Uterus (tissue), 4 donors: Measurements from ENCODE around the gene TLX2. TPM values are rescaled to one million over a fixed set of nuclear protein-coding genes. Genes with fewer than 3 reads are reported as not detected.

Source experiments
- DNase-seq, 2 donors: peaks; one replicate each; pipeline ENCODE4 v3.0.0-alpha.2; 2019 to 2020
- H3K27ac ChIP-seq, 2 donors: fragments of 200-600 bp; sonication (generic); 1 replicate in 1 of 2; 2 replicates in 1 of 2; pipeline ENCODE4 v1.5.1; 2016 to 2018
- H3K27me3 ChIP-seq, 2 donors: fragments of 200-600 bp; sonication (generic); one replicate each; pipeline ENCODE4 v1.5.1; 2018 to 2019; ENCODE audit warnings: control low read depth in 1 of 2
- H3K36me3 ChIP-seq, 2 donors: fragments of 200-600 bp; sonication (generic); one replicate each; pipeline ENCODE4 v1.5.1; 2019; ENCODE audit warnings: control low read depth in 1 of 2
- H3K4me1 ChIP-seq, 2 donors: fragments of 200-600 bp; sonication (generic); one replicate each; pipeline ENCODE4 v1.5.1; 2018 to 2019; ENCODE audit warnings: control low read depth in 1 of 2
- H3K4me3 ChIP-seq, 2 donors: fragments of 200-600 bp; sonication (generic); 1 replicate in 1 of 2; 2 replicates in 1 of 2; pipeline ENCODE4 v1.5.1; 2018 to 2019; ENCODE audit warnings: mild to moderate bottlenecking in 1 of 2
- H3K9me3 ChIP-seq, 2 donors: fragments of 200-600 bp; sonication (generic); one replicate each; pipeline ENCODE4 v1.5.1; 2019; ENCODE audit warnings: control low read depth in 1 of 2
- POLR2A ChIP-seq, 2 donors: fragments of 450-650 bp; IDR thresholded peaks; one replicate each; pipeline ENCODE4 v1.6.1; 2016; ENCODE audit warnings: antibody characterized with exemption in 2 of 2, mild to moderate bottlenecking in 1 of 2, moderate library complexity in 1 of 2
- intact Hi-C: fragments of 100-400 bp; cut with DNase I; formaldehyde crosslinking; loops from one replicate; pipeline ENCODE4 v1.15.1; 2023; ENCODE audit warnings: low total_unique reads
- total RNA-seq, 4 donors: library from RNA; depleted of rRNA in 3 of 4; stranded (reverse); fragments of >200 nt in 3 of 4; gene quantifications; one replicate each; pipeline versions ENCODE4 v1.1.0 to v1.2.4, GENCODE V29; 2014 to 2023
- TF ChIP-seq, protein P1 (sequence below), 4 experiments: fragments of 200-600 bp in 2 of 4; fragments of 450-650 bp in 2 of 4; sonication (generic) in 2 of 4; IDR thresholded peaks; one replicate each; pipeline ENCODE4 v1.5.1; 2016 to 2019; ENCODE audit warnings: antibody characterized with exemption in 4 of 4, mild to moderate bottlenecking in 2 of 4, moderate library complexity in 1 of 4
- donor health status: DM: yes; HTN: yes; CAD: no.

TLX2 gene
- total RNA-seq, 4 donors from 2014 or later: 0.55 TPM; not detected in 3

DNA sequence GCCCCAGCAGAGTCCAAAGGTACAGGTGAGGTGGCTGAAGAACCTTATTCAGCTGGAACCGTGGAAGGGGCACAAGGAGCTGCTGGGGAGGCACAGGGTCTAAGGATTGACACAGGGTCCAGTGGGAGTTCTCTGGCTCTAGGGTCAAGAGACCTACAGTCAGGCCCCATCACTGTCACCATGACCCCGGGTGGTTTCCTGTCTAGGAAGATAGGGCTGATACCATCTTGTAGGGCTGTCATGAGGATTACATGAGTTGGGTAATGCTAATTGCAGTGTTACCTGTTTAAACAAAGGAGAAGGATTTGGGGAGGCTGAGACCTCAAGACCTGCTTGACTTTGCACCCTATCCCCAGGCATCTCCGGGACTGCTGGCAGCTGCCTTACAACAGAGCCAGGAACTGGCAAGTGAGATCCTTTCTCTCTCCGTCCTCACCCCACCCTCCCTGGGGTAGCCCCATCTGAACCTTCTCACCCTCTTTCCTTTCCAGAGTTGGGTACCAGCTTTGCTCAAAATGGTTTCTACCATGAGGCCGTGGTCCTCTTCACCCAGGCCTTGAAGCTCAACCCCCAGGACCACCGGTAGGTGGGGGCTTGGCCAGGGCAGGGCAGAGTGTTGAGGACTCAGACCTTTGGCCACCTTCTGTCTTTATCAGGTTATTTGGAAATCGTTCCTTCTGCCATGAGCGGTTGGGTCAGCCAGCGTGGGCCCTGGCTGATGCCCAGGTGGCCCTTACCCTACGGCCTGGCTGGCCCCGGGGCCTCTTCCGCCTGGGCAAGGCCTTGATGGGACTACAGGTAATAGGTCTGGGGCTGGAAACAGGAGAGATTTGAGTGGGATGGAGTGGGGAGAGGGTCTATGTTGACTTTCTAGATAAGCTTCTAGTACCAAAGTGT is 22.4 kb upstream of the TLX2 start:
- H3K36me3 ChIP-seq: no peaks in the 10 kb centered on the region
- intact Hi-C loops: no loop called here

DNA sequence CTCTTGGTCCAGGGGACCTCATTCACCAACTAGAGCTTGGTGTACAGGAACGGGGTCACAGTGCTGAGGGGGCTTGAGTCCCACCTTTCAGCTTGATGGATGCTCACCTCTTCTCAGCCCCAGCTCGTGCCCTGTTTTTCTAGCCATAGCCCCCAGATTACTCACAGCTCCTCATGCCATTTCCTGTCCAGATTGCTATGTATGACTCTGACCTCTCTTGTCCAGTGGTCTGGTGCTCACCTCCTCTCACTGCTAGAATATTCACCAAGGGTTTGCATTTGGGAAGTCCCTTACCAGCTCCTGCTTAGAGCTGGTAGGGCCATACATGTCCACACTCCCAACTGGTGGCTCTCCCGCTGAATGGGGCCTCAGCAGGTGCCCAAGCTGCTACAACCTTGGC is 20.7 kb upstream of the TLX2 start:
- Histone ChIP-seq H3K27me3 (peaks cover 0 to 9% of the 10 kb centered on the region in 2 donors), H3K9me3 (no peaks in the 10 kb centered on the region), H3K36me3 (no peaks in the 10 kb centered on the region), H3K27ac (no peak overlapping the region), H3K4me1 (peaks cover 0 to 9% of the 10 kb centered on the region in 2 donors), H3K4me3 (no peak overlapping the region)
- TF ChIP-seq, protein P1, sequence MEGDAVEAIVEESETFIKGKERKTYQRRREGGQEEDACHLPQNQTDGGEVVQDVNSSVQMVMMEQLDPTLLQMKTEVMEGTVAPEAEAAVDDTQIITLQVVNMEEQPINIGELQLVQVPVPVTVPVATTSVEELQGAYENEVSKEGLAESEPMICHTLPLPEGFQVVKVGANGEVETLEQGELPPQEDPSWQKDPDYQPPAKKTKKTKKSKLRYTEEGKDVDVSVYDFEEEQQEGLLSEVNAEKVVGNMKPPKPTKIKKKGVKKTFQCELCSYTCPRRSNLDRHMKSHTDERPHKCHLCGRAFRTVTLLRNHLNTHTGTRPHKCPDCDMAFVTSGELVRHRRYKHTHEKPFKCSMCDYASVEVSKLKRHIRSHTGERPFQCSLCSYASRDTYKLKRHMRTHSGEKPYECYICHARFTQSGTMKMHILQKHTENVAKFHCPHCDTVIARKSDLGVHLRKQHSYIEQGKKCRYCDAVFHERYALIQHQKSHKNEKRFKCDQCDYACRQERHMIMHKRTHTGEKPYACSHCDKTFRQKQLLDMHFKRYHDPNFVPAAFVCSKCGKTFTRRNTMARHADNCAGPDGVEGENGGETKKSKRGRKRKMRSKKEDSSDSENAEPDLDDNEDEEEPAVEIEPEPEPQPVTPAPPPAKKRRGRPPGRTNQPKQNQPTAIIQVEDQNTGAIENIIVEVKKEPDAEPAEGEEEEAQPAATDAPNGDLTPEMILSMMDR (IDR thresholded peaks at IDR 0.05): no peak
- TF ChIP-seq POLR2A (IDR thresholded peaks at IDR 0.05): no peak
- no peak for DNase-seq
- intact Hi-C loops: no loop called here

More for the DNA sequence above, 22.4 kb upstream of the TLX2 start:
- DNase-seq: no peak
- Histone ChIP-seq H3K4me1 (no peaks in the 10 kb centered on the region), H3K27ac (no peak overlapping the region), H3K4me3 (no peak overlapping the region), H3K27me3 (no peaks in the 10 kb centered on the region), H3K9me3 (no peaks in the 10 kb centered on the region)
- no peak for TF ChIP-seq POLR2A (IDR thresholded peaks at IDR 0.05)
- TF ChIP-seq, protein P1 (IDR thresholded peaks at IDR 0.05): no peak

GRCh38 chr2:74495440-74495839 is 18.8 kb upstream of the TLX2 start:
- intact Hi-C loops: no loop called here
- Histone ChIP-seq H3K4me1 (peaks cover 0 to 15% of the 10 kb centered on the region in 2 donors), H3K36me3 (no peaks in the 10 kb centered on the region), H3K27me3 (peaks cover 4 to 25% of the 10 kb centered on the region in 2 donors), H3K9me3 (no peaks in the 10 kb centered on the region), H3K27ac (no peak overlapping the region), H3K4me3 (no peak overlapping the region)
- no peak for TF ChIP-seq POLR2A (IDR thresholded peaks at IDR 0.05)
- TF ChIP-seq, protein P1 (IDR thresholded peaks at IDR 0.05): no peak
- no peak for DNase-seq

GRCh38 chr2:74496997-74497776 is 17.1 kb upstream of the TLX2 start:
- Histone ChIP-seq H3K9me3 (no peaks in the 10 kb centered on the region), H3K36me3 (no peaks in the 10 kb centered on the region), H3K27me3 (peaks cover 4 to 28% of the 10 kb centered on the region in 2 donors), H3K4me3 (no peak overlapping the region), H3K27ac (no peak overlapping the region), H3K4me1 (peaks cover 0 to 15% of the 10 kb centered on the region in 2 donors)
- no peak for DNase-seq
- TF ChIP-seq POLR2A (IDR thresholded peaks at IDR 0.05): no peak
- TF ChIP-seq, protein P1 (IDR thresholded peaks at IDR 0.05): no peak
- intact Hi-C loops: no loop called here
